Right forelimb (tissue), 1 donor: Measurements from ENCODE around the gene NT5C3A.
A peak's percentile ranks its signal among the peaks of the same experiment; 100 is the strongest.
"Not testable (repeated sequence)": the region's sequence is repeated elsewhere in the genome, so short reads cannot be mapped to it uniquely, and the experiment has no call there.

Source experiments
- DNase-seq: peaks from one replicate; pipeline ENCODE4 v3.0.0-alpha.2; 2018

NT5C3A gene

DNA sequence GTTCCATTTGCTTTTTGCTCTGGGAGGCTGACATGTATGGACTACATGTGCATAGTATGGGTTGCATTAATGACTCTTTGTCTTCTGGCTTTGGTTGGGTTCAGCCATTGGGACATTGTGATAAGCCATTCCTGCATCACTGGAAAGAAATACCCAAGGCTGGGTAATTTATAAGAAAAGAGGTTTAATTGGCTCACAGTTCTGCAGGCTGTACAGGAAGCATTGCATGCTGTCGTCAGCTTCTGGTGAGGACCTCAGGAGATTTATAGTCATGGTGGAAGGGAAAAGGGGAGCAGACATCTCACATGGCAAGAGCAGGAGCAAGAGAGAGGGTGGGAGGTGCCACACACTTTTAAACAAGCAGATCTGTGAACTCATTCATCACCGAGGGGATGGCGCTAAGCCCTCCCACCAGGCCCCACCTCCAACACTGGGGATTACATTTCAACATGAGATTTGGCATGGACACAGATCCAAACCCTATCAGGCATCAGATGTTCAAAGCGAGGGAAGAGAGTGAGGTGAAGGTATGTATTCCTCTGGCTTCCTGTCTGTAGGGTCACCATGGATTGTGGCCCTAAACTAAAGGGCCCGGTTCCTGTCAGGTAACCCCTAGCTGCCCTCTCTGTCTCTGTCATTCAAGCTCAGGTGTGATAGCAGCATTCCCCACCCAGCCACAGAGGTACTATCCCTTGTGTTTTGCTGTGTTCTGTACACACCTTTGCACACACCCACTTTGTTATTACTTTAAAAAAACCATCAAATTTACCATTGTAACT, 95.9 kb downstream of the NT5C3A start:
- not testable (repeated sequence) for DNase-seq

GRCh38 chr7:32964461-32965159, 98.0 kb downstream of the NT5C3A start:
- peak; percentile 48 for DNase-seq
